Measurements from ENCODE around the gene PLEKHD1.

DNA sequence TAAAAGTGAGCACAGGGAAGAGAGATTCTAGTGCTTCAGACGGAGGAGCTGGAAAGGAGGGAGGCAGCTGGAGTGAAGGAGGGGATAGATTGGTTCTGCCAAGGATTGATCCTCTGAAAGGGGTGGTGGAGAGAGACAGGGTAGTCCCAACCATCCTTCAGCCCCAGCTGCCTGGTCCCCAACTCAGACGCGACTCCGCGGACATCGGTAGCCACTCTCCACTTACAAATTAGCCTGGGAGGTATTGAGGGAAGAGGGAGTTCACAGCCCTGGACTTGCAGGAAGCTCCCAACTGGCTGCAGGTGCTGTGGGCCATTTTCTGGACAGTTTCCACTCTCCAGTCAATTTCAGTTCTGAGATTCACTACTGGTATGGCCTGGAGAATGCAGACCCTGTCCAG, 1.2 kb downstream of the PLEKHD1 start:
- TF ChIP-seq CTCF (conservative IDR thresholded peaks at IDR 0.05; ENCODE audit: low read depth, low read length), result no peak
- TF ChIP-seq EZH2 (IDR thresholded peaks at IDR 0.05; ENCODE audit: borderline replicate concordance, low read depth, low read length, poor library complexity, severe bottlenecking), result no peak
